Prostate gland (tissue), 2 donors: Measurements from ENCODE around the gene PLXDC2.

Experiments used
- CTCF ChIP-seq, 4 experiments: fragments of 200-600 bp in 2 of 4; fragments of 450-650 bp in 2 of 4; sonication (generic) in 2 of 4; IDR thresholded peaks; 1 replicate in 3 of 4; 2 replicates in 1 of 4; pipeline ENCODE4 v1.5.1; 2016 to 2019; ENCODE audit warnings: antibody characterized with exemption in 4 of 4, mild to moderate bottlenecking in 2 of 4, moderate library complexity in 2 of 4
- POLR2A ChIP-seq: fragments of 450-650 bp; IDR thresholded peaks from one replicate; pipeline ENCODE4 v1.6.1; 2016; ENCODE audit warnings: antibody characterized with exemption, mild to moderate bottlenecking
- POLR2AphosphoS5 ChIP-seq: sonication (generic); formaldehyde crosslinking; IDR thresholded peaks from one replicate; pipeline ENCODE4 v1.6.1; 2017; ENCODE audit warnings: antibody characterized with exemption

- TF ChIP-seq CTCF (IDR thresholded peaks at IDR 0.05) = no peak
- no peak for TF ChIP-seq POLR2AphosphoS5
- no peak for TF ChIP-seq POLR2A
Measured at GRCh38 chr10:20109613-20110012, 293.4 kb downstream of the PLXDC2 start.
